Fibroblast of skin of scalp (primary cell): ENCODE measurements around the gene LRIF1.
"Not testable (repeated sequence)": the region's sequence is repeated elsewhere in the genome, so short reads cannot be mapped to it uniquely, and the experiment has no call there.

Source experiments
- DNase-seq: peaks from one replicate; pipeline ENCODE4 v3.0.0-alpha.2; 2013

The LRIF1 gene

GRCh38 chr1:110948038-110948810, 15.5 kb downstream of the LRIF1 start:
- peak; percentile 25 for DNase-seq

GRCh38 chr1:110945626-110946025, 18.1 kb downstream of the LRIF1 start:
- no peak for DNase-seq

- DNase-seq: no peak
Observed at GRCh38 chr1:110944806-110945205, 18.9 kb downstream of the LRIF1 start.

- no peak for DNase-seq
Observed at GRCh38 chr1:110936567-110936966, 27.2 kb downstream of the LRIF1 start.

- not testable (repeated sequence) for DNase-seq
Observed at GRCh38 chr1:110931097-110931496, 32.6 kb downstream of the LRIF1 start.

GRCh38 chr1:110928904-110929303, 34.8 kb downstream of the LRIF1 start:
- DNase-seq: no peak

GRCh38 chr1:110928191-110928590, 35.5 kb downstream of the LRIF1 start:
- DNase-seq: no peak

GRCh38 chr1:110927484-110928075, 36.1 kb downstream of the LRIF1 start:
- DNase-seq: no peak

GRCh38 chr1:110921953-110922352, 41.8 kb downstream of the LRIF1 start:
- no peak for DNase-seq

- DNase-seq: no peak
Observed at GRCh38 chr1:110918016-110918415, 45.7 kb downstream of the LRIF1 start.

GRCh38 chr1:110916669-110917306, 46.9 kb downstream of the LRIF1 start:
- DNase-seq: no peak

- DNase-seq: no peak
Observed at GRCh38 chr1:110916274-110916668, 47.5 kb downstream of the LRIF1 start.

- no peak for DNase-seq
Observed at GRCh38 chr1:110915804-110916203, 47.9 kb downstream of the LRIF1 start.

- no peak for DNase-seq
Observed at GRCh38 chr1:110914676-110915075, 49.0 kb downstream of the LRIF1 start.

- DNase-seq: no peak
Observed at GRCh38 chr1:110912784-110913183, 50.9 kb downstream of the LRIF1 start.

- no peak for DNase-seq
Observed at GRCh38 chr1:110903853-110904500, 59.7 kb downstream of the LRIF1 start.

- DNase-seq: no peak
Observed at GRCh38 chr1:110902820-110903463, 60.8 kb downstream of the LRIF1 start.

GRCh38 chr1:110899458-110899843, 64.3 kb downstream of the LRIF1 start:
- no peak for DNase-seq

- DNase-seq: no peak
Observed at GRCh38 chr1:110898734-110899457, 64.8 kb downstream of the LRIF1 start.

- DNase-seq: no peak
Observed at GRCh38 chr1:110897681-110898080, 66.0 kb downstream of the LRIF1 start.
